ENCODE measurements around the gene DOK3. TPM values are rescaled to one million over a fixed set of nuclear protein-coding genes. Genes with fewer than 3 reads are reported as not detected.
A peak's percentile ranks its signal among the peaks of the same experiment; 100 is the strongest.

DOK3 gene, protein sequence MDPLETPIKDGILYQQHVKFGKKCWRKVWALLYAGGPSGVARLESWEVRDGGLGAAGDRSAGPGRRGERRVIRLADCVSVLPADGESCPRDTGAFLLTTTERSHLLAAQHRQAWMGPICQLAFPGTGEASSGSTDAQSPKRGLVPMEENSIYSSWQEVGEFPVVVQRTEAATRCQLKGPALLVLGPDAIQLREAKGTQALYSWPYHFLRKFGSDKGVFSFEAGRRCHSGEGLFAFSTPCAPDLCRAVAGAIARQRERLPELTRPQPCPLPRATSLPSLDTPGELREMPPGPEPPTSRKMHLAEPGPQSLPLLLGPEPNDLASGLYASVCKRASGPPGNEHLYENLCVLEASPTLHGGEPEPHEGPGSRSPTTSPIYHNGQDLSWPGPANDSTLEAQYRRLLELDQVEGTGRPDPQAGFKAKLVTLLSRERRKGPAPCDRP
- total RNA-seq = 6.7 TPM

- peak; percentile 52 for DNase-seq
Measured at GRCh38 chr5:177509381-177509951, at the start of gene DOK3. Gene DOK3, minus strand, starts transcription at chr5:177509826. Its CDS starts 286 bp downstream, at chr5:177509540.

GRCh38 chr5:177557796-177558195 is 48.2 kb upstream of the DOK3 start:
- no peak for DNase-seq

DNA sequence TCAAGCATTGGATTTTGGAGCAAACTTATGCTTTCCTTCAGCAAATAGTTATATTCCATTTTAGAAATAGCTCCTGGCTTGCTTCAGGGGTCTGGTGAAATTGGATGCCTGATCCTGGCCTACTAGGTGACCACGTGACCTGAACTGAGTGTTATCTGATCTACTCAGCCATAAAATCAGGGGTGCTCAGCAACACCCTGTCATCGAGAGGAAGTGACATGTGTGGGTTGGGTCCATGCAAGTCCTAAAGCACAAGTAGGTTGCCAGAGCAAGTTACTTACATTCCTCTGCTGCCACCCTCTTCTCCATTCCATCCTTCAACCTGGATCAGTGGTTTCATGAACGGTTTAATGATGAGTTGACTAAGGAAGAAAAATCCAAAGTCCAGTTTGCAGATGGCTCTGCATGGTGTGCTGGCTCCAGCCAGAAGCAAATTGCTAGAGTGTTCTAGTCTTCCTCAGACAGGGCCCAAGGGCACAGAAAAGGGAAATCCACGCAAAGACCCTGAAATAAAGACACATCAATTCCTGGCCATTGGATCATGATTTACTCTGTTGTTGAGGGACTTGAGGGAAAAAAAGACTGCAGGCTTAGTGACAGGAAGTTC is 47.5 kb upstream of the DOK3 start:
- no peak for DNase-seq

DNA sequence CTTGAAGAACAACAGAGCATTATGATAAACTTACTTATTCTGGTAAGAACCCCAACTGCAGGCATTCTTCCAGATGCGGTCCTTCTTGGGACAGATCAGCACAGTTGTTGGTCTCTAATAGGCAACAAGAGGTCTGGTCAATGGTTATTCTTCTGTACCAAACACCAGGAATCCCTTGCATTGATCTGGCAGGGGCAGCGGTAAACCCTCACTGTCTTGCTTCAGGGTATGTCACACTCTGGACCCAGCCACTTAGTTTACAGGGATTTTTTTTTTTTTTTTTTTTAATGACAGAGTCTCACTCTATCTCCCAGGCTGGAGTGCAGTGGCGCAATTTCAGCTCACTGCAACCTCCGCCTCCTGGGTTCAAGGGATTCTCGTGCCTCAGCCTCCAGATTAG is 46.0 kb upstream of the DOK3 start:
- no peak for DNase-seq

DNA sequence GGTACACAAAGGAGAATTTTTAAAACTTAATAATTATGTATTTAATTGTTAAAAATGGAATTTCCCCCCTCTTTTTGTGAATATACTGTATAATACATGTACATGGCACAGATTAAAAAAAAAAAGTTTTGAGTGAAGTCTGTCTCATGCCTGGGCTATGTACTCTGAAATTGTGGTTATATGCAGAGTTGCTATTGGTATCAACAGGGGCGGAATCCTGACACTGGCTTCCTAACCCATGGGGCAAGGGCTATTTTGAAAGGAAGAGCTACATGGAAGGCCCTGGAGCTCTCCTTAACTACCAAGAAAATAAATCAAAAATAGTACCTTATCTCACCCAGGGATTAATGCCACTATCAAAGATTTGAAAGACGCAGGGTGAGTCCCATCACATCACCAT is 45.6 kb upstream of the DOK3 start:
- no peak for DNase-seq

- DNase-seq = peak; percentile 96
Measured at GRCh38 chr5:177554474-177555111, 45.0 kb upstream of the DOK3 start, which contains the start of gene FAM193B. Gene FAM193B, minus strand, starts transcription at chr5:177554563. Its CDS starts 105 bp downstream, at chr5:177554458.

DNA sequence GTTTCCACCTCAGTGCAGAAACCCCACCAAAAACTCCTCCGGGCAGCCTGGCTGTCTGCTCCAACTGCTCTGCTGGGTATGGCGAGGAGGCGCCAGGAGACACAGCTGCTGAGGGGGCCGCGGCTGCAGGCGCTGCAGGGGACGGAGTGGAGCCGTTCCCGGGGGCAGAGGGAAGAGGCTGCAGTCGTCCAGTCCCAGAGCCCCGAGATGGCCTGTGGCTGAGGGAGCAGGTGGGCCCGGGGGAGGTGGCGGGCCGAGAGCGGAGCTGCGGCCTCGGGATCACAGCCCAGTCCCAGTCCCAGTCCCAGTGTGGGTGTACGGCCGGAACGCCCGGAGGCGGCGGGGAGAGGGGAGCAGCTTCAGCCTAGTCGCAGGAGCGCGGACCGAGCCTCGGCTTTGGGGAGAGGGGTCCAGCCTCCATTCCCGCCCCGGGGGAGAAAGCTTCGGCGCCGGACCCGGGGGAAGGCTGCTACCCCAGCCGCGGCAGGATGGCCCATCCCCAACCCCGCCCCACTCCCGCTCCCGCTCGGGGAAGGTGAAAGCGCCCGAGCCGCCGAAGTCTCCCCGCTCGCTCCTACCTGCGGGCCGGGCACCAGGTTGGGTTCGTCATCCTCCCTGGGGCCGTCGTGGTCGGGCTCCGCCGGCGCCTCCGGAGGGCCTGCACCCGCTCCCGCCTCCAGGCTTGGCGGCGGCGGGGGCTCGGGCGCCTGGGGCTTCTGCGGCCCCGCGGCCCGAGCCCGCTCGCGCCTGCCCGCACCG is 44.2 kb upstream of the DOK3 start:
- peak; percentile 41 for DNase-seq

- no peak for DNase-seq
Measured at GRCh38 chr5:177552839-177553455, 43.3 kb upstream of the DOK3 start.

DNA sequence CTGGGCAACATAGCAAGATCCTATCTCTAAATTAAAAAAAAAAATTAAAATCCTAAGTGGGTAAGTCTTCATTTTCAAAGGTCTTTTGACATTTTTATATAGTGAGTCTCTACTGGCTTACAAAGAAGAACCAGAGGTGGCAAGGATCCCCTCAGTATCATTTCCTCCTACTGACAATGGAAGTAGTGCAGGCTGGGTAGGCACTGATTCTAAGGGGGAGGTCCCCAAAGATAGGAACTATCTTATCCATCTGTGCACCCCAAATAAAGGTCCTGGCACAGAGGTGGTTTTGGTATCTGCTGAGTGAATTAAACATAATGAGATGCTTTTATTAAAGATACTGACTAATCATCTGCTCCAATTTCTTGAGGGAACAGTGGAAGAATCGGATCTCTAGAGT is 40.5 kb upstream of the DOK3 start:
- no peak for DNase-seq

DNA sequence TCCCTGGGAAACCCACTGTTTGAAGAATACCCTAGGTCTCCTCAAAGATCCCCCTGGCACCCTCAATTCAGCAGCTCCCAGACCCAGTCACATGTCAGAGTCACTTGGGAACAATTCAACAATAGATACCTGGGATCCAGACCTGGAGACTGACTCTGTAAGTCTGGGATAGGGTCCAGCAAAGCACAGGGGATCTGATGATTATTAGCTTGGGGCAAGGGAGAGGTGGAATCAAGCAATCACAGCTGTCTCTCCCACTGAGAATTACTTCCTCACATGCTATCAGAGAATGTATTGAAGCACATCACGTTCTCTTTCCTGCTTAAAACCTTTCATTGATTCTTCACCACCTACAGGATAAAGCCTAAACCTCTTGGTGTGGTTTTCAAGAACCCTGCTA is 38.9 kb upstream of the DOK3 start:
- DNase-seq = no peak

GRCh38 chr5:177547736-177548135 is 38.1 kb upstream of the DOK3 start:
- DNase-seq = no peak

- DNase-seq = peak; percentile 73
Measured at GRCh38 chr5:177546258-177546741, 36.7 kb upstream of the DOK3 start.

DNA sequence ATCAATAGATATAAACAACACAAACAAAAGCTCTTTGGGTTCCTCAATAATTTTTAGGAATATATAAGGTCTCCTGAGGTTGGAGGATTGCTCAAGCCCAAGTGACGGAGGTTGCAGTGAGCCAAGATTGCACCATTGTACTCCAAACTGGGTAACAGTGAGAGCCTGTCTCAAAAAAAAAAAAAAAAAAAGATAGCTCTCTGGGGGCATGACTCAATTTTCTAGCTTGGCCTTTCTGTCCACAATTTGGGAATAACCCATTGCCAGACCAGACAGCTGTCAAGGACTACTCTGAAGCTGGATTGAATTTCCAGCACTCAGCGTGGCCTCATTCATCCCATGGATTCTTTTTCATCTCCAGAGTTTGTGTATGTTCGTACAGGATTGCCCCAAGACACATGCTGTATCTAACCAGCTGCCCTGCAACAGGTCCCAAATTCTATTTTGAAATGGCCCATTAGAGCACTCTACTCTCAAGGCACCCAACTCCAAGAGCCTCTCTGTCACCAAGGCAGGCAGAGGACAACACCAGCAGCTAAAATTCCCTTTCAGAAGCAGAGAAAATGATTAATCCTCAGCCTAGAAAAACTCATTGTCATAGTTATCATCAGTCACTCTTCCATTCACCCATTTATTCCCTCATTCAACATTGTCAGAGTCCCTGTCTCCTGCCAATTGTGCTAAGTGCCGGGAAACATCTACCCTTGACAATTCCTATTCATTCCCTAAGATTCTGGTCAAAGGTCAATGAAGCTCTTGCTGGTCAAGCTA is 36.0 kb upstream of the DOK3 start:
- peak; percentile 85 for DNase-seq

DNA sequence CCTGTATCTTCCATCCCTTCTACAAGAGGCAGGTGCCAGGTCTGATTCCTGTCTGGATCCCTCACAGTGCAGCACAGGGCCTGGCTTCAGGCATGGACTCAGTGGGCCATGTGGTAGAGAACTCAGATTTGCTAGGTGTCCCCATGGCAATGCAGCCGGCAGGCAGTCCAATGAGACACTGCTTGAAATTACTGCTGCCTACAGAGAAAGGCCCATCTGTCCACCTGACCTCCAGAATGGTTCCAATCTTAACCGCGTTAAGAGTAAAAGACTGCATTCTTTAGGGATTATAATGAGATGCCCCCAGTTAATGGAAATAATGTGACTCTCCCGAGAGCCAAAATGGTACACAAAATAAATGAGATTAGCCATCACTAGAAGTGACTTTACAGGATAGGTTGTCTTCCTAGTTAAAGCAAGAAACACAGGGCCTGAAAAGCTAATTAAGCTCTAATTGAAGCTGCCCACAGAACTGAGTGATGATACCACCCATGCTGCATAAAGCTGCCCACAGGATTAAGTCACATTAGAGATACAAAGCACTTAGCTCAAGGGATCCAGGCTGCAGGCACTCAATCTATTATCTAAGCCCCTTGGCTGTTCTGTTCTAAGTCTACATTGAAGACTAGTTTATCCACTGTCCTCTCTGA is 33.3 kb upstream of the DOK3 start:
- DNase-seq = no peak

GRCh38 chr5:177540438-177540837 is 30.8 kb upstream of the DOK3 start:
- no peak for DNase-seq

- no peak for DNase-seq
Measured at GRCh38 chr5:177539411-177539810, 29.8 kb upstream of the DOK3 start.

GRCh38 chr5:177538876-177539275 is 29.2 kb upstream of the DOK3 start:
- no peak for DNase-seq

GRCh38 chr5:177537389-177538361 is 28.0 kb upstream of the DOK3 start:
- peak; percentile 46 for DNase-seq

DNA sequence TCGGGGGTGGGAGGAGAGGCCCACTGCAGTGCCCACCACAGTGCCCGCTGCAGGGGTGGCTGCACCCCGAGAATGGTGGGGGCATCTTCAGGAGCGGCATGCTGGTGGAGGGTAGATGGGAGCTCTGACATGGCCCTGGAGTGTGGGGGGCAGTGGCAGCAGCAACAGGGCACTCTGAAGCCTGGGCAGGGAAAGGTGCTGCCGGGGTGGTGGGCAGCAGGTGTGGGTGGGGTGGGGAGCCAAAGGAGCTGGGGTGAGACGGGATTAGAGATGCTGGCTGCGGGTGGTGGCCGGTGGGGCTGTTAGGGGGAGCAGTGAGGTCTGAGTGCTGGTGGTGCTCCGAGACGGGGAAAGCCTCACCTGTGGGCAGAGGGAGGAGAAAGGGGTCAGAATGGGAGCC is 26.8 kb upstream of the DOK3 start:
- no peak for DNase-seq
